ENCODE measurements around the gene COL6A3.

COL6A3 gene

GRCh38 chr2:237280939-237281338 is 133.0 kb downstream of the COL6A3 start:
- no peak overlapping the region for H2AFZ ChIP-seq (ENCODE audit: low read depth)
- H4K20me1 ChIP-seq (ENCODE audit: insufficient read depth): no peaks in the 10 kb centered on the region
- H3K9ac ChIP-seq: no peak overlapping the region
- H3K27ac ChIP-seq: no peak overlapping the region
- TF ChIP-seq CTCF (conservative IDR thresholded peaks at IDR 0.05; ENCODE audit: low read depth, low read length): no peak
- H3K4me1 ChIP-seq (ENCODE audit: low read depth, poor library complexity, severe bottlenecking): no peaks in the 10 kb centered on the region
- no peaks in the 10 kb centered on the region for H3K79me2 ChIP-seq (ENCODE audit: insufficient read depth, low read depth)
- no peak overlapping the region for H3K4me3 ChIP-seq (IDR thresholded peaks at IDR 0.05; ENCODE audit: insufficient read depth, low read depth, low read length)
- H3K27me3 ChIP-seq (ENCODE audit: insufficient read depth, low read depth): no peaks in the 10 kb centered on the region
- no peaks in the 10 kb centered on the region for H3K36me3 ChIP-seq (ENCODE audit: insufficient read depth)
- no peak overlapping the region for H3K4me2 ChIP-seq

- no peak overlapping the region for H3K4me2 ChIP-seq
Measured at GRCh38 chr2:237280229-237280628, 133.7 kb downstream of the COL6A3 start.

GRCh38 chr2:237279012-237279768 is 134.8 kb downstream of the COL6A3 start:
- no peak overlapping the region for H3K27ac ChIP-seq
- no peaks in the 10 kb centered on the region for H3K36me3 ChIP-seq (ENCODE audit: insufficient read depth)
- H3K4me1 ChIP-seq (ENCODE audit: low read depth, poor library complexity, severe bottlenecking): no peaks in the 10 kb centered on the region
- TF ChIP-seq CTCF (conservative IDR thresholded peaks at IDR 0.05; ENCODE audit: low read depth, low read length): no peak
- no peak overlapping the region for H3K4me3 ChIP-seq (IDR thresholded peaks at IDR 0.05; ENCODE audit: insufficient read depth, low read depth, low read length)
- H3K27me3 ChIP-seq (ENCODE audit: insufficient read depth, low read depth): no peaks in the 10 kb centered on the region
- H2AFZ ChIP-seq (ENCODE audit: low read depth): no peak overlapping the region
- no peak overlapping the region for H3K4me2 ChIP-seq
- H3K9ac ChIP-seq: no peak overlapping the region
- H4K20me1 ChIP-seq (ENCODE audit: insufficient read depth): no peaks in the 10 kb centered on the region
- H3K79me2 ChIP-seq (ENCODE audit: insufficient read depth, low read depth): no peaks in the 10 kb centered on the region

More at GRCh38 chr2:237280229-237280628, 133.7 kb downstream of the COL6A3 start:
- no peak for TF ChIP-seq CTCF (conservative IDR thresholded peaks at IDR 0.05; ENCODE audit: low read depth, low read length)
- Histone ChIP-seq H3K4me3 (IDR thresholded peaks at IDR 0.05; ENCODE audit: insufficient read depth, low read depth, low read length) (no peak overlapping the region), H3K27ac (no peak overlapping the region), H3K9ac (no peak overlapping the region), H3K27me3 (ENCODE audit: insufficient read depth, low read depth) (no peaks in the 10 kb centered on the region), H3K4me1 (ENCODE audit: low read depth, poor library complexity, severe bottlenecking) (no peaks in the 10 kb centered on the region), H3K79me2 (ENCODE audit: insufficient read depth, low read depth) (no peaks in the 10 kb centered on the region), H4K20me1 (ENCODE audit: insufficient read depth) (no peaks in the 10 kb centered on the region), H3K36me3 (ENCODE audit: insufficient read depth) (no peaks in the 10 kb centered on the region), H2AFZ (ENCODE audit: low read depth) (no peak overlapping the region)

- TF ChIP-seq CTCF (conservative IDR thresholded peaks at IDR 0.05; ENCODE audit: low read depth, low read length): no peak
- H2AFZ ChIP-seq (ENCODE audit: low read depth): no peak overlapping the region
Measured at GRCh38 chr2:237278568-237278967, 135.4 kb downstream of the COL6A3 start.

More at GRCh38 chr2:237278568-237278967, 135.4 kb downstream of the COL6A3 start:
- Histone ChIP-seq H4K20me1 (ENCODE audit: insufficient read depth) (no peaks in the 10 kb centered on the region), H3K36me3 (ENCODE audit: insufficient read depth) (no peaks in the 10 kb centered on the region), H3K4me2 (no peak overlapping the region), H3K79me2 (ENCODE audit: insufficient read depth, low read depth) (no peaks in the 10 kb centered on the region), H3K4me1 (ENCODE audit: low read depth, poor library complexity, severe bottlenecking) (no peaks in the 10 kb centered on the region), H3K9ac (no peak overlapping the region), H3K27me3 (ENCODE audit: insufficient read depth, low read depth) (no peaks in the 10 kb centered on the region), H3K27ac (no peak overlapping the region), H3K4me3 (IDR thresholded peaks at IDR 0.05; ENCODE audit: insufficient read depth, low read depth, low read length) (no peak overlapping the region)

All from KMS-11 (cell line).